ENCODE measurements around the gene RNF41.

RNF41 gene

DNA sequence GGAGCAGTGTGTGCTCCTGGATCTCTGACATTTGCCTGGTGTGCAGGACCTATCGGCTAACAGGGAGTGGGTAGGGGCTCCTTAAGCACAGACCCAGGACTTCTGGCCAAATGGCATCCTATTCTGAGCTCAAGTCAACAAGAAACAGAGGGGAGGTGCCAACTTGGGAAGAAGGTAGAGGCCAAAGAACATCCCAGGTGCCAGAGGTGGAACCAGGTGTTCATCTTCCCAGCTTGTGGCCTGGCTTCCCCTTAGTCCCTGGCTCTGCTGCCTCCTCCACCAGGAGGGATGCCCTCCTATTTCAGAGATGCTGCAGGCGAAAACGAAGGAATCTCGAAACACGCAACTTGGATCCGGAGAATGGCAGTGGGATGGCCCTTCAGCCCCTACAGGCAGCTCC is 14.4 kb upstream of the RNF41 start:
- DNase-seq (ENCODE audit: low spot score), result no peak
- in situ Hi-C loops (cut with MboI; ENCODE audit: low pct_unique_long_range_greater_than_20kb, low sequenced_read_pairs, unreplicated experiment), result no loop called here
- TF ChIP-seq, protein P1, sequence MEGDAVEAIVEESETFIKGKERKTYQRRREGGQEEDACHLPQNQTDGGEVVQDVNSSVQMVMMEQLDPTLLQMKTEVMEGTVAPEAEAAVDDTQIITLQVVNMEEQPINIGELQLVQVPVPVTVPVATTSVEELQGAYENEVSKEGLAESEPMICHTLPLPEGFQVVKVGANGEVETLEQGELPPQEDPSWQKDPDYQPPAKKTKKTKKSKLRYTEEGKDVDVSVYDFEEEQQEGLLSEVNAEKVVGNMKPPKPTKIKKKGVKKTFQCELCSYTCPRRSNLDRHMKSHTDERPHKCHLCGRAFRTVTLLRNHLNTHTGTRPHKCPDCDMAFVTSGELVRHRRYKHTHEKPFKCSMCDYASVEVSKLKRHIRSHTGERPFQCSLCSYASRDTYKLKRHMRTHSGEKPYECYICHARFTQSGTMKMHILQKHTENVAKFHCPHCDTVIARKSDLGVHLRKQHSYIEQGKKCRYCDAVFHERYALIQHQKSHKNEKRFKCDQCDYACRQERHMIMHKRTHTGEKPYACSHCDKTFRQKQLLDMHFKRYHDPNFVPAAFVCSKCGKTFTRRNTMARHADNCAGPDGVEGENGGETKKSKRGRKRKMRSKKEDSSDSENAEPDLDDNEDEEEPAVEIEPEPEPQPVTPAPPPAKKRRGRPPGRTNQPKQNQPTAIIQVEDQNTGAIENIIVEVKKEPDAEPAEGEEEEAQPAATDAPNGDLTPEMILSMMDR (IDR thresholded peaks at IDR 0.05; ENCODE audit: extremely low read depth, insufficient read depth, missing control alignments), result no peak

- no peak for DNase-seq (ENCODE audit: low spot score)
- TF ChIP-seq, protein P1 (IDR thresholded peaks at IDR 0.05; ENCODE audit: extremely low read depth, insufficient read depth, missing control alignments), result no peak
- in situ Hi-C loops (cut with MboI; ENCODE audit: low pct_unique_long_range_greater_than_20kb, low sequenced_read_pairs, unreplicated experiment), result no loop called here
Observed at GRCh38 chr12:56234746-56235436, 13.2 kb upstream of the RNF41 start.

- in situ Hi-C loops (cut with MboI; ENCODE audit: low pct_unique_long_range_greater_than_20kb, low sequenced_read_pairs, unreplicated experiment), result no loop called here
- no peak for DNase-seq (ENCODE audit: low spot score)
Observed at GRCh38 chr12:56231184-56231582, 9.5 kb upstream of the RNF41 start.

DNA sequence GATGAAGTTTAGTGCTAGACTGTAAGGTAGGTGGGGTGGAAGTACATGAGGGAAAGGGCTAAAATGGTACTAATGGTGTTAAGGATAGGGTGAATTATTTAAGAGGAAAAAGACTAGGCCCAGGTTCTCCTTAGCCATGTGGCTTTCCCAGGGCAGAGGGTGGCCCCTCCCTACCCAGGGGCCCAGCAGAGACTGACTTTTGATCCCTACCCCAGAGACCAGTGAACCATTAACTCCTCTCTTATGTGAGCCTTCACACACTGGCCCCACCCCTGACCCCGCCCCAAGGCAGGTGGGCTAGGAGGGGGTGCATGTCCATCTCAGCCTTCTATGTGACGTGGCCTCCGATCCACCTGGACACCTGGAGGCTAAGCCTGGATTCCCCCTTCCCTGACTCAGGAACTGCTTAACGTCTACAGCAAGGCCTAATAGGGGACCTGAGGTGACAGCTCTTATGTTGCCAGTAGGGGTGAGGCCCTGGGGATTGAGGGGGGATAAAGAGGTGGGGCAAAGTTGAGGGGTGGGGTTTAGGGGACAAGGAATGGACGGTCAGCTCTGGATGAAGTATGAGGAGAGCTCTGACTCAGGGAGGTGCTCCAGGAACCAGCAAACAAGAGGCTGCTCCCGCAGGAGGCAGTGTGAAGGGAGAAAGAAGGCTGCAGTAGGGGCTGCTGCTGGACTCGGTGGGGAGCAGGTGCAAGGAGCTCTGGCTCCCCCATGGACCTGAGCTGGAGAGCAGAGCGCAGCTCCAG is 8.9 kb upstream of the RNF41 start:
- in situ Hi-C loops (cut with MboI; ENCODE audit: low pct_unique_long_range_greater_than_20kb, low sequenced_read_pairs, unreplicated experiment), result no loop called here
- no peak for DNase-seq (ENCODE audit: low spot score)
- TF ChIP-seq, protein P1 (IDR thresholded peaks at IDR 0.05; ENCODE audit: extremely low read depth, insufficient read depth, missing control alignments), result no peak

More at GRCh38 chr12:56231184-56231582, 9.5 kb upstream of the RNF41 start:
- TF ChIP-seq, protein P1 (IDR thresholded peaks at IDR 0.05; ENCODE audit: extremely low read depth, insufficient read depth, missing control alignments), result no peak

DNA sequence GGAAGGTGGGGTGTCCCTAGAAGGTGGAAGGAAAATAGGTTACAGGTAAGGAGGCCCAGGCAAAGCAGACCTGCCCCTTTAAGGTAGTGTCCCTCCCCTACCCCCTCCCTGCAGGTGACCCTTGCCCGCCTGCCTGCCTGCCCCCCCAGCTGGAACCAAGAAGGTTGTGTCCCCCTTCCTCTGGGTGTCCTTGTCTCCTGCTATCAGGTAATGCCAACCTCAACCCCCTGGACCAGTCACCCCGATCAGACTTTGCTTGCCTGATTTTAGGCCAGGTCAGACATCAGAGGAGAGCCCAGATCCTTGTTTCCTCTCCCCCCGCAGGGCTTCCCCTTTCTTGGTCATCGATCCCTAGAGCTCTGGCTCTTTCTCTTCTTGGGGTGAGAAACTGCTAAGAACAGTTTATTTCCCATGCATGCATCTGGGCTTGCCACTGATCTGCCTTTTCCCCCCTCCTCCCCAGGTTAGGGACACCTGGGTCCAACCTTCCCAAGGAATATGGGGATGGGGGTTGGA is 8.3 kb upstream of the RNF41 start, which contains the start of gene SLC39A5:
Gene SLC39A5, plus strand, starts transcription at position 136 of the 516 bp plus-strand sequence. CDS start 1,224 bp downstream, outside the sequence.
- no peak for DNase-seq (ENCODE audit: low spot score)
- TF ChIP-seq, protein P1 (IDR thresholded peaks at IDR 0.05; ENCODE audit: extremely low read depth, insufficient read depth, missing control alignments), result no peak
- in situ Hi-C loops (cut with MboI; ENCODE audit: low pct_unique_long_range_greater_than_20kb, low sequenced_read_pairs, unreplicated experiment), result no loop called here

- in situ Hi-C loops (cut with MboI; ENCODE audit: low pct_unique_long_range_greater_than_20kb, low sequenced_read_pairs, unreplicated experiment), result no loop called here
- TF ChIP-seq, protein P1 (IDR thresholded peaks at IDR 0.05; ENCODE audit: extremely low read depth, insufficient read depth, missing control alignments), result no peak
- DNase-seq (ENCODE audit: low spot score), result no peak
Observed at GRCh38 chr12:56229082-56229481, 7.4 kb upstream of the RNF41 start.
